GM12801 (cell line): ENCODE data around the gene PLSCR2.

Experiments used
- CTCF ChIP-seq: IDR thresholded peaks from one replicate; pipeline ENCODE4 v1.5.1; 2011; ENCODE audit warnings: control low read depth; ENCODE audit not compliant: insufficient read length; ENCODE audit errors: extremely low read depth

PLSCR2 gene

GRCh38 chr3:146403792-146404191 lies 65.6 kb downstream of the PLSCR2 start:
- no peak for TF ChIP-seq CTCF

GRCh38 chr3:146396792-146397191 lies 72.6 kb downstream of the PLSCR2 start:
- TF ChIP-seq CTCF: no peak

GRCh38 chr3:146395164-146395563 lies 74.2 kb downstream of the PLSCR2 start:
- no peak for TF ChIP-seq CTCF

- no peak for TF ChIP-seq CTCF
These were observed 78.4 kb downstream of the PLSCR2 start for GRCh38 chr3:146390957-146391356.

- TF ChIP-seq CTCF: no peak
These were observed 79.2 kb downstream of the PLSCR2 start for GRCh38 chr3:146390006-146390772.

- no peak for TF ChIP-seq CTCF
These were observed 81.8 kb downstream of the PLSCR2 start for GRCh38 chr3:146387566-146387965.

- TF ChIP-seq CTCF: no peak
These were observed 82.4 kb downstream of the PLSCR2 start for GRCh38 chr3:146386936-146387335.

GRCh38 chr3:146384786-146385185 lies 84.6 kb downstream of the PLSCR2 start:
- no peak for TF ChIP-seq CTCF
